ENCODE measurements around the gene TOP3B. TPM values are rescaled to one million over a fixed set of nuclear protein-coding genes. Genes with fewer than 3 reads are reported as not detected.

Gene TOP3B
- total and polyA plus RNA-seq, 9 of the 15 experiments (the other 6 are each of a cell fraction or from before 2014, with no cell fraction given), result 3.0 to 188 (median 112) TPM

GRCh38 chr22:21948390-21948789 lies 34.2 kb downstream of the TOP3B start (continued):
- TF ChIP-seq CREB3L1 (IDR thresholded peaks at IDR 0.05; ENCODE audit: borderline replicate concordance, low read depth) (no peak), E2F6 (IDR thresholded peaks at IDR 0.05; ENCODE audit: borderline replicate concordance in 1 of 2, extremely low read depth in 1 of 2, insufficient read depth in 1 of 2, insufficient read length in 1 of 2, low read depth in 1 of 2, low read length in 1 of 2, poor library complexity in 1 of 2, severe bottlenecking in 1 of 2) (peak in 1 of 2 experiments; percentile 7), RFX1 (IDR thresholded peaks at IDR 0.05) (no peak), KLF13 (tag; IDR thresholded peaks at IDR 0.05; ENCODE audit: borderline replicate concordance, low read depth) (no peak), ZNF512 (tag; IDR thresholded peaks at IDR 0.05) (0 out of 2 replicates have a peak, but pooled peaks have one; percentile 0), NR3C1 (CRISPR knock-in tag; IDR thresholded peaks at IDR 0.05) (no peak), ZKSCAN1 (IDR thresholded peaks at IDR 0.05; ENCODE audit: low read depth, low read length) (0 out of 2 replicates have a peak, but pooled peaks have one; percentile 26), MNT (conservative IDR thresholded peaks at IDR 0.05) (no peak), ATF4 (CRISPR knock-in tag; IDR thresholded peaks at IDR 0.05) (no peak), ZNF134 (CRISPR knock-in tag; conservative IDR thresholded peaks at IDR 0.05) (no peak), ETV6 (IDR thresholded peaks at IDR 0.05; ENCODE audit: borderline replicate concordance in 1 of 2, low read depth in 2 of 2, low read length in 1 of 2) (0 out of 4 replicates have a peak, but pooled peaks of 1 of the 2 experiments have one; percentile 19), ETV6 (CRISPR knock-in tag; IDR thresholded peaks at IDR 0.05; ENCODE audit: borderline replicate concordance) (no peak), HDGF (IDR thresholded peaks at IDR 0.05) (no peak), ZBTB43 (CRISPR knock-in tag; IDR thresholded peaks at IDR 0.05) (no peak), RFX5 (IDR thresholded peaks at IDR 0.05; ENCODE audit: low read depth, low read length) (peak; percentile 13; the same call in 1 of the 2 replicates)
- TF ChIP-seq, protein P1, sequence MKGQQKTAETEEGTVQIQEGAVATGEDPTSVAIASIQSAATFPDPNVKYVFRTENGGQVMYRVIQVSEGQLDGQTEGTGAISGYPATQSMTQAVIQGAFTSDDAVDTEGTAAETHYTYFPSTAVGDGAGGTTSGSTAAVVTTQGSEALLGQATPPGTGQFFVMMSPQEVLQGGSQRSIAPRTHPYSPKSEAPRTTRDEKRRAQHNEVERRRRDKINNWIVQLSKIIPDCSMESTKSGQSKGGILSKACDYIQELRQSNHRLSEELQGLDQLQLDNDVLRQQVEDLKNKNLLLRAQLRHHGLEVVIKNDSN (CRISPR knock-in tag; IDR thresholded peaks at IDR 0.05), result no peak
